Left lung (tissue), 10 donors: ENCODE measurements around the gene DDT. TPM values are rescaled to one million over a fixed set of nuclear protein-coding genes. Genes with fewer than 3 reads are reported as not detected.

Experiments
- ATAC-seq: fragments of 200-7000 bp; cut with Tn5 transposase; one replicate; pipeline ENCODE4 v1.9.1; 2020; ENCODE audit warnings: moderate library complexity
- DNase-seq, 4 donors: peaks; one replicate each; pipeline ENCODE4 v3.0.0-alpha.2; 2013 to 2020
- H3K27ac ChIP-seq, 2 donors: fragments of 200-600 bp; sonication (generic) in 1 of 2; one replicate each; pipeline versions ENCODE4 v1.5.0 to v1.8.0; 2020 to 2021
- H3K27me3 ChIP-seq, 2 donors: fragments of 200-600 bp; sonication (generic) in 1 of 2; one replicate each; pipeline versions ENCODE4 v1.5.0 to v1.8.0; 2020 to 2021
- H3K36me3 ChIP-seq, 2 donors: fragments of 200-600 bp; sonication (generic) in 1 of 2; one replicate each; pipeline versions ENCODE4 v1.5.0 to v1.8.0; 2020 to 2021
- H3K4me1 ChIP-seq, 2 donors: fragments of 200-600 bp; one replicate each; pipeline ENCODE4 v1.8.0; 2021
- H3K4me3 ChIP-seq, 2 donors: fragments of 200-600 bp; sonication (generic) in 1 of 2; one replicate each; pipeline versions ENCODE4 v1.5.0 to v1.8.0; 2020 to 2021; ENCODE audit warnings: mild to moderate bottlenecking in 1 of 2
- H3K9me3 ChIP-seq, 2 donors: fragments of 200-600 bp; sonication (generic) in 1 of 2; one replicate each; pipeline versions ENCODE4 v1.5.0 to v1.8.0; 2020 to 2021
- CTCF ChIP-seq, 2 donors: fragments of 200-600 bp; sonication (generic) in 1 of 2; IDR thresholded peaks; one replicate each; pipeline versions ENCODE4 v1.5.0 to v1.8.0; 2021; ENCODE audit warnings: antibody characterized with exemption in 2 of 2
- intact Hi-C, 2 donors: fragments of 100-400 bp; cut with DNase I; formaldehyde crosslinking; loops; one replicate each; pipeline versions ENCODE4 v1.11.2 to v1.14.2; 2022
- polyA plus RNA-seq, 6 donors: library from polyadenylated mRNA; unstranded; fragments of 120-200 nt; gene quantifications; one replicate each; pipeline ENCODE4 v1.2.1, GENCODE V29; 2013; ENCODE audit not compliant: insufficient read length in 6 of 6
- total RNA-seq, 2 donors: library from RNA; stranded (reverse); fragmentation: NEBNext Ultra II Directional; extraction: Animal tissue kit (Norgen Biotek cat#: 25700); gene quantifications; one replicate each; pipeline ENCODE4 v1.2.1, GENCODE V29; 2021
- donor health status: DM: no; HTN: yes; CAD: no.
- donor health status: DM: no; HTN: no; CAD: no.

DDT gene
- total and polyA plus RNA-seq, 8 donors: 52.5 to 132 (median 67.8) TPM

GRCh38 chr22:24011735-24012068 is 37.5 kb upstream of the DDT start:
- intact Hi-C loops: no loop called here
- TF ChIP-seq CTCF (IDR thresholded peaks at IDR 0.05): no peak
- Histone ChIP-seq H3K27ac (peak overlapping the region; percentile 86 to 94), H3K4me3 (peak overlapping the region; percentile 81 to 86), H3K9me3 (no peaks in the 10 kb centered on the region), H3K4me1 (peaks cover 9 to 22% of the 10 kb centered on the region in 2 donors), H3K27me3 (no peaks in the 10 kb centered on the region), H3K36me3 (no peaks in the 10 kb centered on the region)
- peak; percentile 62 for ATAC-seq
- peak in 3 of 4 donors; percentile 18 to 76 (median 26) for DNase-seq

GRCh38 chr22:24010018-24010391 is 35.8 kb upstream of the DDT start:
- Histone ChIP-seq H3K4me1 (peaks cover 9 to 22% of the 10 kb centered on the region in 2 donors), H3K36me3 (no peaks in the 10 kb centered on the region), H3K27ac (no peak overlapping the region), H3K27me3 (no peaks in the 10 kb centered on the region), H3K4me3 (no peak overlapping the region), H3K9me3 (no peaks in the 10 kb centered on the region)
- TF ChIP-seq CTCF (IDR thresholded peaks at IDR 0.05): no peak
- no peak for ATAC-seq
- intact Hi-C loops: no loop called here
- DNase-seq: no peak

GRCh38 chr22:24009227-24010017 is 35.2 kb upstream of the DDT start:
- intact Hi-C loops: no loop called here
- TF ChIP-seq CTCF (IDR thresholded peaks at IDR 0.05): no peak
- Histone ChIP-seq H3K4me1 (peaks cover 9 to 22% of the 10 kb centered on the region in 2 donors), H3K9me3 (no peaks in the 10 kb centered on the region), H3K27me3 (no peaks in the 10 kb centered on the region), H3K27ac (no peak overlapping the region), H3K4me3 (no peak overlapping the region), H3K36me3 (no peaks in the 10 kb centered on the region)
- DNase-seq (no peak), ATAC-seq (no peak)

- intact Hi-C loops: no loop called here
- DNase-seq (no peak), ATAC-seq (no peak)
- Histone ChIP-seq H3K27me3 (no peaks in the 10 kb centered on the region), H3K27ac (no peak overlapping the region), H3K36me3 (no peaks in the 10 kb centered on the region), H3K9me3 (no peaks in the 10 kb centered on the region), H3K4me3 (no peak overlapping the region), H3K4me1 (peaks cover 9 to 22% of the 10 kb centered on the region in 2 donors)
- TF ChIP-seq CTCF (IDR thresholded peaks at IDR 0.05): no peak
Observed at GRCh38 chr22:24008381-24009226, 34.4 kb upstream of the DDT start.

- no peak for ATAC-seq
- intact Hi-C loops: no loop called here
- no peak for TF ChIP-seq CTCF (IDR thresholded peaks at IDR 0.05)
- no peaks in the 10 kb centered on the region for H3K27me3 ChIP-seq
- peaks cover 6 to 15% of the 10 kb centered on the region in 2 donors for H3K4me1 ChIP-seq
- no peaks in the 10 kb centered on the region for H3K9me3 ChIP-seq
- no peak overlapping the region for H3K4me3 ChIP-seq
- DNase-seq: peak in 1 of 4 donors; percentile 57
- no peaks in the 10 kb centered on the region for H3K36me3 ChIP-seq
- H3K27ac ChIP-seq: no peak overlapping the region
Observed at GRCh38 chr22:24008022-24008283, 33.7 kb upstream of the DDT start.
